Smooth muscle cell (in vitro differentiated cells): Measurements from ENCODE around the gene LENG8. TPM values are rescaled to one million over a fixed set of nuclear protein-coding genes. Genes with fewer than 3 reads are reported as not detected.

Experiments
- DNase-seq: peaks from one replicate; lab custom pipeline; 2025; ENCODE audit not compliant: unreplicated experiment; lab: John Stamatoyannopoulos, UW
- H2AFZ ChIP-seq: fragments of 200-600 bp; sonication (generic); 2 replicates; pipeline ENCODE4 v1.6.0; 2016; ENCODE audit warnings: antibody characterized with exemption, low read depth, mild to moderate bottlenecking
- H3F3A ChIP-seq: fragments of 200-600 bp; sonication (generic); 2 replicates; pipeline ENCODE4 v1.6.0; 2017; ENCODE audit warnings: antibody characterized with exemption, low read depth
- H3K27ac ChIP-seq: fragments of 200-600 bp; sonication (generic); 2 replicates; pipeline ENCODE4 v1.5.1; 2016; ENCODE audit warnings: low read depth, mild to moderate bottlenecking
- H3K27me3 ChIP-seq: fragments of 200-600 bp; sonication (generic); 2 replicates; pipeline ENCODE4 v1.6.1; 2016; ENCODE audit warnings: low read depth, mild to moderate bottlenecking
- H3K36me3 ChIP-seq: fragments of 200-600 bp; sonication (generic); 2 replicates; pipeline ENCODE4 v1.5.1; 2016; ENCODE audit warnings: low read depth
- H3K4me1 ChIP-seq: fragments of 200-600 bp; sonication (generic); 2 replicates; pipeline ENCODE4 v1.5.1; 2016; ENCODE audit warnings: low read depth
- H3K4me2 ChIP-seq: fragments of 200-600 bp; sonication (generic); 2 replicates; pipeline ENCODE4 v1.6.0; 2016; ENCODE audit warnings: mild to moderate bottlenecking
- H3K4me3 ChIP-seq: fragments of 200-600 bp; sonication (generic); 2 replicates; pipeline ENCODE4 v1.5.1; 2016; ENCODE audit warnings: mild to moderate bottlenecking
- H3K79me2 ChIP-seq: fragments of 200-600 bp; sonication (generic); 2 replicates; pipeline ENCODE4 v1.6.0; 2016; ENCODE audit warnings: low read depth, mild to moderate bottlenecking
- H3K9ac ChIP-seq: fragments of 200-600 bp; sonication (generic); 2 replicates; pipeline ENCODE4 v1.6.0; 2016; ENCODE audit warnings: low read depth
- H3K9me3 ChIP-seq: fragments of 200-600 bp; sonication (generic); replicated peaks from 2 replicates; pipeline ENCODE4 v1.5.1; 2016; ENCODE audit warnings: low read depth
- H4K20me1 ChIP-seq: fragments of 200-600 bp; sonication (generic); 2 replicates; pipeline ENCODE4 v1.6.0; 2016; ENCODE audit warnings: low read depth
- WGBS: methylation state at CpG from one replicate; pipeline ENCODE4 v1.1.7; 2016; ENCODE audit warnings: low lambda C conversion rate; 5-methylcytosine and 5-hydroxymethylcytosine counted together
- polyA plus RNA-seq: library from polyadenylated mRNA; unstranded; fragments of >200 nt; fragmentation: Nextera tagmentation; extraction: Ambion mirVana; gene quantifications from 2 replicates; pipeline ENCODE4 v1.2.1, GENCODE V29; 2016
- total RNA-seq: library from RNA; depleted of rRNA; stranded (reverse); fragments of >200 nt; gene quantifications from 2 replicates; pipeline ENCODE4 v1.2.3, GENCODE V29; 2014
- TF ChIP-seq, protein P1 (sequence below): fragments of 200-600 bp; sonication (generic); IDR thresholded peaks from 2 replicates; pipeline ENCODE4 v1.5.1; 2017; ENCODE audit warnings: borderline replicate concordance, mild to moderate bottlenecking, antibody characterized with exemption; ENCODE audit not compliant: insufficient read depth, poor library complexity, severe bottlenecking

LENG8 gene
- total and polyA plus RNA-seq, 2 experiments from 2014 or later, result 27.6 to 32.9 TPM

DNA sequence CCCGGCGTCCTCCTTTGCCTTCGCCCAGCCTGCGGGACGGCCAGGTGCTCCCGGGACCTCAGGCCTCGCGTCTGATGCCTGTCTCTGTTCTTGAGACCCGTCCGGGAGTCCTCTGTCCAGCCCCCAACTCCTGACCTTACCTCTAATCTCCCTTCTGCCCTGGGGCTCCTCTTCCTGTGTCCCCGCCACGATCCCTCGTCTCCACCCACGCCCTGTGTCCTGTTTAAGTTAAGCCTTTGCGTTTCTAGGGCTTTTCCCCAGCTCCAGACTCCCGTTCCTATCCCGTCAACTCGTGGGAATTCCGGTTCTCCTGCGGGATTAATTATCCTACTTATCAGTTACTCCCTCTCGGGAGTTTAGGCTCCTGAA lies 686 bp downstream of the LENG8 start:
- Histone ChIP-seq H3K9ac (peak overlapping the region; percentile 99), H3F3A (no peaks in the 10 kb centered on the region), H3K79me2 (peaks cover 75% of the 10 kb centered on the region), H3K4me2 (peak overlapping the region; percentile 95), H3K4me3 (peak overlapping the region; percentile 80), H3K27ac (peak overlapping the region; percentile 99), H3K9me3 (no peaks in the 10 kb centered on the region), H3K36me3 (peaks cover 4% of the 10 kb centered on the region), H3K4me1 (peaks cover 22% of the 10 kb centered on the region), H3K27me3 (no peaks in the 10 kb centered on the region), H4K20me1 (peaks cover 54% of the 10 kb centered on the region), H2AFZ (no peak overlapping the region)
- TF ChIP-seq, protein P1, sequence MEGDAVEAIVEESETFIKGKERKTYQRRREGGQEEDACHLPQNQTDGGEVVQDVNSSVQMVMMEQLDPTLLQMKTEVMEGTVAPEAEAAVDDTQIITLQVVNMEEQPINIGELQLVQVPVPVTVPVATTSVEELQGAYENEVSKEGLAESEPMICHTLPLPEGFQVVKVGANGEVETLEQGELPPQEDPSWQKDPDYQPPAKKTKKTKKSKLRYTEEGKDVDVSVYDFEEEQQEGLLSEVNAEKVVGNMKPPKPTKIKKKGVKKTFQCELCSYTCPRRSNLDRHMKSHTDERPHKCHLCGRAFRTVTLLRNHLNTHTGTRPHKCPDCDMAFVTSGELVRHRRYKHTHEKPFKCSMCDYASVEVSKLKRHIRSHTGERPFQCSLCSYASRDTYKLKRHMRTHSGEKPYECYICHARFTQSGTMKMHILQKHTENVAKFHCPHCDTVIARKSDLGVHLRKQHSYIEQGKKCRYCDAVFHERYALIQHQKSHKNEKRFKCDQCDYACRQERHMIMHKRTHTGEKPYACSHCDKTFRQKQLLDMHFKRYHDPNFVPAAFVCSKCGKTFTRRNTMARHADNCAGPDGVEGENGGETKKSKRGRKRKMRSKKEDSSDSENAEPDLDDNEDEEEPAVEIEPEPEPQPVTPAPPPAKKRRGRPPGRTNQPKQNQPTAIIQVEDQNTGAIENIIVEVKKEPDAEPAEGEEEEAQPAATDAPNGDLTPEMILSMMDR, result no peak
- DNase-seq, result no peak
- under 1% methylated on average over 19 of the region's 21 CpGs for WGBS

- TF ChIP-seq, protein P1, result no peak
- Histone ChIP-seq H3K4me1 (peaks cover 22% of the 10 kb centered on the region), H3K36me3 (peaks cover 4% of the 10 kb centered on the region), H3F3A (no peaks in the 10 kb centered on the region), H3K9me3 (no peaks in the 10 kb centered on the region), H3K27me3 (no peaks in the 10 kb centered on the region), H2AFZ (no peak overlapping the region), H3K9ac (no peak overlapping the region), H4K20me1 (peaks cover 72% of the 10 kb centered on the region), H3K79me2 (peaks cover 87% of the 10 kb centered on the region), H3K27ac (peak overlapping the region; percentile 99), H3K4me2 (peak overlapping the region; percentile 95), H3K4me3 (peak overlapping the region; percentile 80)
- WGBS, result 94% methylated on average over 8 of the region's 9 CpGs
- DNase-seq, result no peak
Measured at GRCh38 chr19:54451331-54451871, 2.4 kb downstream of the LENG8 start.

DNA sequence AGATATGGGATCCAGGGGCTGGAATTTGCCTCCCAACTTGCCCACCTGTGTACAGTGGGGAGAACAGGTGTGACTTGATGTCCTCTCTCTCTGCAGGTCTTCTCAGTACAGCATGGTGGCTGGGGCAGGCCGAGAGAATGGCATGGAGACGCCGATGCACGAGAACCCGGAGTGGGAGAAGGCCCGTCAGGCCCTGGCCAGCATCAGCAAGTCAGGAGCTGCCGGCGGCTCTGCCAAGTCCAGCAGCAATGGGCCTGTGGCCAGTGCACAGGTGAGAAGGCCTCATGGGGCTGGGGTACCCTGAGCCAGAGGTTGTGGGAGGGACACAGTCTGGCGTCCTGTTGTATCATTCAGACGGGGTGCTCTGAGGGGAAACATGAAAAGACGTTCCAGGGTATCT lies 3.0 kb downstream of the LENG8 start:
- peak overlapping the region; percentile 99 for H3K27ac ChIP-seq
- H2AFZ ChIP-seq, result no peak overlapping the region
- TF ChIP-seq, protein P1, result no peak
- no peaks in the 10 kb centered on the region for H3K9me3 ChIP-seq
- peaks cover 5% of the 10 kb centered on the region for H3K36me3 ChIP-seq
- H3K4me1 ChIP-seq, result peaks cover 21% of the 10 kb centered on the region
- H3K4me2 ChIP-seq, result no peak overlapping the region
- H3K9ac ChIP-seq, result no peak overlapping the region
- H3K4me3 ChIP-seq, result no peak overlapping the region
- H4K20me1 ChIP-seq, result peaks cover 78% of the 10 kb centered on the region
- H3F3A ChIP-seq, result no peaks in the 10 kb centered on the region
- 96% methylated on average over 11 of the region's 11 CpGs for WGBS
- H3K79me2 ChIP-seq, result peaks cover 88% of the 10 kb centered on the region
- no peak for DNase-seq
- no peaks in the 10 kb centered on the region for H3K27me3 ChIP-seq

DNA sequence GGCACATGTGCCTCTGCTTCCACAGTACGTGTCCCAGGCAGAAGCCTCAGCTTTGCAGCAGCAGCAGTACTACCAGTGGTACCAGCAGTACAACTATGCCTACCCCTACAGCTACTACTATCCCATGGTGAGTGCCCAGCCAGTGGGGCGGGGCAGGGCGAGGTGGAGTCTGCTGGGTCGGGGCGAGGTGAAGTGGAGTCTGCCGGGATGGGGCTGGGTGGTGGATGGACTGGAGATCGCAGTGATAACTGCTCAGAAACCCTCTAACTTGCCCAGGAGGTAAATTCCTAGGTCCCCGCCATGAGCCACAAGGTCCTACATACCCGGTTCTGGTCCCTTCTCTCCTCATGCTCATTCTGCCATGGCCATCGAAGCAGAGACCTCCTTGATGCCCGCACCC lies 3.6 kb downstream of the LENG8 start:
- Histone ChIP-seq H3K9ac (no peak overlapping the region), H3K36me3 (peaks cover 11% of the 10 kb centered on the region), H3K79me2 (peaks cover 88% of the 10 kb centered on the region)

More for the DNA sequence above, 3.6 kb downstream of the LENG8 start:
- Histone ChIP-seq H3K4me1 (peaks cover 14% of the 10 kb centered on the region), H3K4me2 (no peak overlapping the region), H3K27me3 (no peaks in the 10 kb centered on the region), H3F3A (peaks cover 5% of the 10 kb centered on the region), H3K27ac (no peak overlapping the region), H2AFZ (no peak overlapping the region), H4K20me1 (peaks cover 84% of the 10 kb centered on the region), H3K9me3 (no peaks in the 10 kb centered on the region), H3K4me3 (no peak overlapping the region)
- DNase-seq, result no peak
- TF ChIP-seq, protein P1, result no peak
- 94% methylated on average over 11 of the region's 11 CpGs for WGBS
